GM18498 (cell line): ENCODE measurements around the gene RBP5.

ENCODE experiments used
- ATAC-seq: cut with Tn5 transposase; IDR thresholded peaks from one replicate; pipeline ENCODE4 v1.9.1; 2021; ENCODE audit warnings: mild to moderate bottlenecking, moderate library complexity; ENCODE audit not compliant: unreplicated experiment

RBP5 gene

DNA sequence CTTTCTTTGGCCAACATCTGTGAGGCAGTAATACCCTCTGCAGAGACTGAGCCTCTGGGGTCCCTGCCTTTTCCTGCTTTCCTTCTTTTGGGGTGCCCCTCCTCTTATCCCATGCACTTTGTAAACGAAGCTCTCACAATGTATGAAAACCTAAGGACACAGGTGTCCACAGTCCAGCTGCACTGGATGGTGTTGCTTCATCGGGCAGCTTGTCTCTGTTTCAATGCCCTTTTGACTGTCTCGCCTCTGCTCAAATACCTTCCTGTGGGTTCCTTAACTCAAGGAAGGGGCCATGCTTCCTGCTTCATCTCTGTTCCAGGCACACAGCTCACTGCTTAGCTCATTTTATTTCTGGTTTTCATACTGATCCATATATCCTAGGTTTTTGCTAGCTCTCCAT is 26.1 kb downstream of the RBP5 start:
- ATAC-seq: no peak

DNA sequence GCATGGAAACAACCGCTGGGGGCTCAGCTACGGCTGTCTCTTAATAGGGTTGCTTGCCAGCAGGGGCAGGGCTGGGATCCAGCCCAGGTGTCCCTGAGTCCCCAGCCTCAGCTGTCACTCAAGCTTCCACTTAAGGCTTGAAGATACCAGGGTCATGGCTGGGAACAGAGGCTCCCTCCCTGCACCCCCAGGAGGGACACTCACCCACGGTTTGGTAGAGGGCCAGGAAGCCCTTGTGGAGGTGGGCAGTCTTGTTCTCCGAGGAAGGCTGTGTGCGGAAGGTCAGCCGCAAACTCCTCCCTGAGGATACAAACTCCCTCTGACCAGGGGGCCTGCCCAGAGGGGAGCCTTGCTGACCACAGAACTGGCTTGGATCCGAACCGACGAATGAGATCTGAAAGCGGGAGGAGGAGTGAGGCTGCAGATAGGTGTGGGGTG is 27.0 kb downstream of the RBP5 start:
- ATAC-seq: no peak

DNA sequence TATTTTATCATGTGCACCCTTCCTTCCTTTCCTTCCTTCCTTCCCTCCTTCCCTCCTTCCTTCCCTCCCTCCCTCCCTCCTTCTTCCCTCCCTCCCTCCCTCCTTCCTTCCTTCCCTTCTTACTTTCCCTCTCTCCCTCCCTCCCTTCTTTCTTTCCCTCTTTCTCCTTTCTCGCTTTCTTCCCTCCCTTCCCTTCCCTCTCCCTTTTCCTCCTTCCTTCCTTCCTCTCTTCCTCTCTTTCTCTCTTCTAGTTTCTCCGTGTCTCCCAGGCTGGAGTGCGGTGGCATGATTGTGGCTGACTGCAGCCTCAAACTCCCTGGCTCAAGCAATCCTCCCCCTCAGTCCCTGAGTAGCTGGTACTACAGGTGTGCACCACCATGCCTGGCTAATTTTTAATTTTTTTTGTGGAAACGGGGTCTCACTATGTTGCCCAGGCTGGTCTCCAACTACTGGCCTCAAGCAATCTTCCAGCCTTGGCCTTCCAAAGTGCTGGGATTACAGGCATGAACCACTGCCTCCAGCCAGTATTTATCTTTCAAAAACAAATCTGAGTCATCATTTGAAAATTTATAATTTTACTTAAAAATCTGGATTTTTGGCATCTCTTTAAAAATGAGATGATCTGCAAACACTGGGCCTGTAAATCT is 27.5 kb downstream of the RBP5 start:
- no peak for ATAC-seq

DNA sequence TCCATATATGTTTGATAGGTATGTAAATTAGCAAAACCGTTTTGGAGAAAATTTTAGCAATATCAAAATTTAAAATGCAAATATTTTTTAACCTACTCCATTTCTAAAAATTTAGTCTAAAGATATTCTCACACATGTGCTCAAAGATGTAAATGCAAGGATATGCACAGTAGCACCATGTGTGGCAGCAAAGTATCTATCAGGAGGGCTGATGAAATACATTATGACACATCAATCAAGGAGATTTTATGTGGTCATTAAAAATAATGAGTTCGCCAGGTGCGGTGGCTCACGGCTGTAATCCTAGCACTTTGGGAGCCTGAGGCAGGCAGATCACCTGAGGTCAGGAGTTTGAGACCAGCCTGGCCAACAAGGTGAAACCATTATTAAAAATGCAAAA is 28.4 kb downstream of the RBP5 start:
- ATAC-seq: no peak

DNA sequence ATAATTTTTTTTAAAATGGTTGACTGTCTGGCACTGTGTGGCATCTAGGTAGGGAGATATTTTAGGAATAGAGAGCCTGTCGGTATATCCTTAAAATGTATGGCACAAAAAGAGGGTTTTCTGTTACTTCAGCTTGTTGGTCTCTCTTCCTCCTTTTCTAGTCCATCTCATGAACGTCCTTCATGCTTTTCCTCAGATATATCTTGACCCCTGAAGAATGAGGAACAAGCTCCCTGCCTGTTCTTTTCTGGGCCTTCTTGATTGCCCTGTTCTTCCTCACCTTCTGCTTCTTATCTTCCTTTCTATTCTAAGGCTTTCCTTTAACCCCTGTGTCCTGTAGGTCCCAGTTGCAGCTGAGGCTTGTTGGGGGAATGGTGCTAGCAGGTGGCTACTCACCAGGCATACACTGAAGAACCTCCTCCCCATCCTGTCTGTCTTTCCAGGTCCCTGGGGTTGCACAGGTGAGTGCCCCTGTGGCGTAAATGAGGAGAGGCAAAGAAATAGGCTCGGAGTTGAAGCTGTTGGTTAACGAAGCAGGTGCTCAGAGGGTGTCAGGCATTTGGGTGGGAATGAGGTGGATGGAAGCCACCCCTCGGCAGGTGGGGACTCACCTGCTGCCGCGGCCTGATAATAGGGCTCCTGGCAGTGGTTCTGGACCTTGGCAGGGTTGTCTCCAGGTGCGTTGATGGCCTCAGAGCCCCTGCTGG is 29.2 kb downstream of the RBP5 start:
- no peak for ATAC-seq

DNA sequence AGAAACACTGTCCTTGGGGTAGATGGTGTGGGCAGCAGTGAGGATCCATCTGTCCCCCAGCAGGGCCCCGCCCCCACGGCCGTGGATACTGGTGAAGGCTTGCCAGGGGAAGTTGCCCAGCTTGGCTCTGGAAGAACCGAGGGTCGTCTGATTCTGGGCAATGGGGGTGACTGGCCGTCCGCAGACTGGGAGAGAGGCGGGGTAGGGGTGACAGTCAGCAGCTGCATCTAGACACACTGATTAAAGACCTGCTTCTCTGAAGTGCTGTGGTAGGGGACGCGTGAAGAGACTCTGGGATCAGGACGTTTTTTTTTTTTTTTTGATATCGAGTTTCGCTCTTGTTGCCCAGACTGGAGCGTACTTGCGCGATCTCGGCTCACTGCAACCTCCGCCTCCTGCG is 31.7 kb downstream of the RBP5 start:
- no peak for ATAC-seq

DNA sequence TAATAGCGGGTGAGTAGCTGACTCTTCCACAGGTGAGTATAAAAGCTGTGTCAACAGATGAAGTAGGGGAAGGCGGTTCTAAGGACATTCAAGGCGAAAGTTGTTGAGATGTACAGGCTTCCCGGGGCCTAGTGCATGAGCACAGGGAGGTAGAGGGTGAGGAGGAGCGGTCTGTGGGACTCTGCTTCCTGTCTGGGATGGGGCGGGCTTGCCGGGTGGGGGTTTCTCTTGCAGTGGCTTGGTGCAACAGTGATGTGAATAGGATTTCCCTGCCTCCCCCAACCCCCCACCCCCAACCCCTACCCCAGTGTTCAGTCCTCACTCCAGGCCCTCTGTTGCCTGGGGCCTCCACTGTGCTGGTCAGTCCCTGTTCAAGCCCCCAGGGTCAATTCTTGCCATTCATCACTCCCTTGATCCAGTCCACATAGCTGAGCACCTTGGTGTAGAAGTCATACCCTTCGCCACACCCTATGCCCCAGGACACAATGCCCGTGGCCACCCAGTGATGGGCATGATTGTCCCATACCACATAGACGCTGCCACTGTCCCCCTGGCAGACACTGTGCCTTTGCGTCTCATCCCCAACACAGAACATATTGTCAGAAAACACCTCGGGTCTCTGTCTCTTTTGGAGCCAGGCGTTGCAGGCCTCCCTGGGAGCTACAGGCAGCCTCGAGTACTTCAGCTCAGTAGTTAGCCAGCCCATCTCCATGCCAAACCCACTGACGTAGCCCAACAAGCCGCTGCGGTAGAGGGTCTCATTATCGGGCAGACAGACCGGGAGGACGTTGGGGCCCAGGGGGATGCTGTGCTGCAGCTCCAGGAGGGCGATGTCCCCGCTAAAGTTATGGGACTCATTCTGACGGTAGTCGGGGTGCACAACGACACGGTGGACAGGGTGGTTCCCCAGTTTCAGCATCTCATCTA is 32.4 kb downstream of the RBP5 start:
- ATAC-seq: no peak

DNA sequence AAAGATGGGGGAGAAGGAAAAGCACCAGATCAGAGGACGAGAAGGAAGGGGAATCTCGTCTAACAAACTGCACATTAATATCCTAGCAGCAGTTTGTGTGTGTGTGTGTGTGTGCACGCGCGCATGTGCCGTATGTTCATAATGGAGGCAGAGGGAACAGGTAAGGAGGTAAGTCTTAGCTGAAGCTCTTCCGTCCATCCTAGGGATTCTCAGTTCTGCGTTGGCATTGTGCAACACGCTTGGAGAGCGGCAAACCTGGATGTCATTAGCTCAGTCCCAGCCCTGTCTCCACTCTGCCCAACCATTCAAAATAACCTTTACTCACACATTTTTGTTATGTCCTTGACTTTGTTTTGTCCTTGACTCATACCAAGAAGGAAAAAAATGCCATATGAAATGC is 34.8 kb downstream of the RBP5 start:
- ATAC-seq: no peak

DNA sequence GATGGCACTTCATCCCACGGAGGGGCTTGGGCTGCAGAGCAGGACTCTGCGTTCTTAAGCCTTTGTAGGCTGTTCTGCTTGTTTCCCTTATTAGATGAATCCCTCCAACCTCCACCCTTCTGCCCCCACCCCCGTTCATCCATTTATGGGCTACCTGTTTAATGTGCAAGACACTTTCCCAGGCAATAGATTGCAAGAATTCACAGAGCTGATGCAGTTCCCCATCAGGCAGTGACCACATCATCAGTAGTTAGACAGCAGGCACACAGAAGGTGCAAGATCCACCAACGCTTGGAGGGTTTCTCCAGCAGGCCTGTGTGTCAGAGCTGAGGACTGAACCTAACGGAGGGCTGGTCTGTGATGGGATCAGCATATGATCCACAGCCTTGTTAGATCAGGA is 35.2 kb downstream of the RBP5 start:
- ATAC-seq: no peak

DNA sequence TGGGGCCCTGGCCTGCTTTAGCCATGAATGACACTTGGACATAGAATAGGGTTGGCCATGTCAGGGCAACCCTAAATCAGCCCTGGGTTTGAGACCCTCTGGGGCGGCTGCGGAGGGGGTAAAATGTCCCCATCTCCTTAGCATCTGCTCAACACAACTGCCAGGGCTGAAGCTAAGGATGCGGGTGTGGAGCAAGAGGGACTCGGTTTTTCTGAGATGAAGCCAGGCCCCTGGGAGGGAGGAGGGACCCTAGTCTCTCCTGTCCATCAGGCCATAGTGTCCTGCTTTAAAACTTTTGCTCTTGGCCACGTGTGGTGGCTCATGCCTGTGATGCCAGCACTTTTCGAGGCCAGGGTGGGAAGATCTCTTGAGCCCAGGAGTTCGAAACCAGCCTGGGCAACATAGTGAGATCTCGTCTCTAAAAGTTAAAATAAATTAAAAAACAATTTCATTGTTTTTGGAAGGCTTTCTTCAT is 35.7 kb downstream of the RBP5 start:
- no peak for ATAC-seq

DNA sequence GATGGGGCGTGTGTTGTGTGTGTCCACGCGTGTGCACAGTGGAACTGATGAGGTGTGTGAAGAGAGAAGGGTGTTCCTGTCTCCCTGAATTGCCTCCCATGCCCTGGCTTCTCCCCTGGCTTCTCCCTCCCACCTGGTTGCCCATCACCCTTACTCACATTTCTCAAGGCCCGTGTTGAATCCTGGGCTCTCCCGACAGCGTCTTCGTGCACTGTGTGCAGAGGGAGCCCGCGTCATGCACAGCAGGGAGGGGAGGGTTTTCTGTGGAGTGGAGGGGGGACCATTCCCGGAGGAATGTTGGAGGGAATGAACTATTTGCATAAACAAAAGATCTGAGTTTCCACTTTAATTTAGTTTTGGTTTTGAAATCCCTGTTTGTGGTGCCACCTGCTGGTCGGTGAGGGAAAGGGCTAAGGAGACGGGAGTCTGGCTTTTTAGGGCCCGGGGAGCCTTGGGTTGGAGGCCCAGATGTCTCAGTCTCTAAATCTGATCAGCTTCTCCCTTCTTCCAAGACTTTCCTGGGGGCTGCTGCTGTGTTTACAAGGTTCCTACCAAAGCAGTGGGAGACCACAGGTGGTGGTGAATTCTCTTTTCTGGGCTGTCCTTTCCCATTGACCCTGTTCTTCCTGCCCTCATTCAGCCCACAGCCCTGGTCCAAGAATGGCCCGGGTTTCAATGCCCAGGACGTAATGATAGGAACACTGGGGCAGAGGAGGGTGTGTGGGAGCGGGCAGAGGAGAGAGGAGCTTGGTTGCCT is 36.3 kb downstream of the RBP5 start, which contains the start of gene C1R:
TSS of gene C1R (minus strand) at position 217 of the 757 bp plus-strand sequence. CDS start at position 160, 57 bp downstream.
- ATAC-seq: no peak

DNA sequence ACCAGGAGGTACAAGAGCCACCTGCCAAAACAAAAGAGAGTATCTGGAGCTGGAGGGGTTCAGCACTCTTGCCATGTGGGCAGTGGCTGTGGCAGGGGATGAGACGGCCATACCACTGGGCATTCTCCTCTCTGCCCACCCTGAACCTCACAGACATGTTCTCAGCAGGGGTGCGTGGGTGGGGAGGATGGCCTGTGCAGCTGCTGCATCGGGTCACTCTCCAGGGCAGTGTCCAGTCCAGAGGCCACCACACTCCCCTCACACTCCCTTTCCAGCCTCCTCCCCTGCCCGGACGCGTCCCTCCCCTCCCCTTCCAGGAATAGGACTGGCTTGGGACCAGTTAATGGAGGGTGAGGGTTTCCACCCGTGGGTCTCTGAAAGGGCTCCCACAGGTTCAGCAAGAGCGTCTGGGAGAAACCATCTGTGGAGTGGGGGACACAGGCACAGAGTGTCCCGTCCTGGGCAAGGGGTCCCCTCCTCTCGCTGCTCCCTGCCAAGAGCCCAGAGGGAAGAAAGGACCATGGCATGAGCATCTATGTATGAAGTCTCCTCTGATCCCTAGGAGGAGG is 36.9 kb downstream of the RBP5 start:
- no peak for ATAC-seq

DNA sequence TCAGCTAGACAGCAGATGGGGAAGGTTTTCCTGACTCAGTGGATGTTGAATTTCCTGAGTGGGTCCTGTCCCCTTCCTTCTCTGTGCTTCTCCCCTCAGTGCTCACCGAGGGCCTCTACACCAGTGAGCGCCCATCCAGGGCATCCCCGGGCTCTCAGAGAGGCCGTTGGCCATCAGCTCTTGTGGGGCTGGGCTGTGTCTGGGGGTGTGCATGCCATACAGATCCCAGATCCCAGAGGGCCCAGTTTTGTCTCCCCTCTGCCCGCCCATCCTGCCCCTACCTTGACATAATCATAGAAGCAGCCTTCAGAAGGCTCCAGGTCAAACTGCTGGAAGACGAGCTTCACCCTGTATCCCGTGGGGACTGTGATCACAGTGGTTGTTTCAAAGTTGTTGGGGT is 37.5 kb downstream of the RBP5 start:
- ATAC-seq: no peak

DNA sequence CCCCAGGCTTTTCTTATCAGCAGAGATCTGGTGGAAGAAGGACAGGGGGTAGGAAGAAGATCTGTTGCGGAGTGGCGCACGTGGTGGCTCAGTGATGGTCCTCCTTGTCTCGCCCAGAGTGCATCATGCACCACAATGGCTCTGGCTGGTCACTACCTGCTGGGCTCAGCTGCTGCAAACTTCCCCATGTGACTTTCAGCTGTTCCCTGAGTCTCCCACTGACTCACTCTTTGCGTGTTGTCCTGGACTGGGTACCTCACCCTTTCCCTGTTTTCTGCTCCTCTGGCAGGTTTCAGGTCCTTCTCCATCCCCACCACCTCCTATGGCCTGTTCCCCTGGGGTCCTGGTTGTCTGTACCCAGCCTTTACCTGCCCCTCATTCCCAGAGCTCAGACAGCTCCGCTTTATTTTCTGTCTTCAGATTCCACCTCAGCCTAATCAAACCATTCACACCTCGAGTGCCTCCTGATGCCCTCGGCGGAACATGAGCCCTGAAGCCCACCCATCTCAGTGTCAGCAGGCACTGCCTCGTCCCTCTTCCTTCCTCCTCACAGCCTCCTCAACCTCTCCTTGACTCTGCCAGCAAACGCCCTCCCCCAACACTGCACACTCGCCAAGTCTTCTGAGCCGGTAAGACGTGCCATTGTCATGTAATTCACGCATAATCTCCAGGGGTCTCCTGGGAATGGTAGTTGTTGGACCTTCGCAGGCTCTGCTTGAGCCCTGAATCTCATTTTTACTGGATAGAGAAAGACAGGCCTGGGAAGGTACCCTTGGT is 38.3 kb downstream of the RBP5 start:
- ATAC-seq: no peak

DNA sequence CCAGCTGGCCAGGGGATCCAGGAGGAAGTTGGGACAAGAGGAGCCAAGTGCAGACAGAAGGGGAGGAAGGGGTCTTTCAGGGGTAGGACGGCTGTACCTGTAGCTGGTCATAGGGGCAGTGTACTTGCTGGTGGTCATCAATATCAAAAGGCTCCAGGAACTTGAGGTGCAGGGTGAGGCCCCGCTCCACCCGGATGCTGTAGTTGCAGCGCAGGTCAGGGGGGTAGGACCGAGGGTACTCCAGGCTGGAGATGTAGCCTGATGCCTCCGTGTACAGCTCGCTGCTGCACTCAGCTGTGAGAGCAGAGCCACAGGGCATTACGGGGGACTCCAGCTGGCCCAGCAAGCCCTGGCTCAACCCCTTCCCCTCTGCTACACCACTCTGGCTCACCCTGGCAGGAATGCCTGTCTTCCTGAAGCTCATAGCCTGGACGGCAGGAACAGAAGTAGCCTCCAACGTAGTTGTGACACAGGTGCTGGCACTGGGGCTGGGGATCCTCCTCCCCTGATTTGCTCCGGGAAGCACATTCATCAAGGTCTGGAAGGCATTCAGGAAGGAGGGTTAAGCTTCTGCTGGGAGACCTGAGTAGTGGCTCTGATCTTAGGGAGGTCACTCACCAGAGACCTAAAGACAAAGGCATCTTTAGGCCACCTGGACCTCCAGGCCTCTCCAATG is 39.4 kb downstream of the RBP5 start:
- no peak for ATAC-seq

DNA sequence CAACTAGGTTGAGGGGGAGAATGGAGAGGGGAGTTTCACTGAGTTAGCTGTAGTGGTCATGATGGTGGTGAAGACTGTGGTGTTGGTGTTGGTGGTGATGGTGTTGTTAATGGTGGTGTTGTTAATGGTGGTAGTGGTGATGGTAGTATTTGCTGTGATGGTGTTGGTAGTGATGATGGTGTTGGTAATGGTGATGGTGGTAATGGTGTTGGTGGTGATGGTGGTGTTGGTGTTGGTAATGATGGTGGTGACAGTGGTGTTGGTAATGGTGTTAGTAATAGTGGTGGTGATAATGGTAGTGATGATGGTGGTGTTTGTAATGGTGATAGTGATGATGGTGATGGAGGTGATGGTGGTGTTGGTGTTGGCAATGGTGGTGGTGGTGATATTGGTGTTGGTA is 45.6 kb downstream of the RBP5 start:
- no peak for ATAC-seq

DNA sequence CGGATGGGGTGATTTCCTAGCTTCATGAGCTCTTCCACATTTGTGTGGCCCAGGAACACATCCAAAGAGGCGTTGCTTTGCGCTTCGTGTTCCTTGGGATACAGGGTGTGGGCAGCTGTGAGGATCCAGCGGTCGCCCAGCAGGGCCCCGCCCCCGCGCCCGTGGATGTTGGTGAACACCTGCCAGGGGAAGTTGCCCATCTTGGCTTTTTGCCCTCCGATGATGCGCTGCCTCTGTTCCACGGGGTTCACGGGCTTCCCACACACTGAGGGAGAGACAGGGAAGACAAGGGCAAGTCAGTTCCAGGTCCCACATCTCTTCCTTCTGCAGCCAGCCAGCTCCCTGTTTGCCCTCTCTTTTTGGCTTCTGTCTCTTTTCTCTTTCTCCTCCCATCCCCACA is 47.7 kb downstream of the RBP5 start:
- ATAC-seq: no peak

DNA sequence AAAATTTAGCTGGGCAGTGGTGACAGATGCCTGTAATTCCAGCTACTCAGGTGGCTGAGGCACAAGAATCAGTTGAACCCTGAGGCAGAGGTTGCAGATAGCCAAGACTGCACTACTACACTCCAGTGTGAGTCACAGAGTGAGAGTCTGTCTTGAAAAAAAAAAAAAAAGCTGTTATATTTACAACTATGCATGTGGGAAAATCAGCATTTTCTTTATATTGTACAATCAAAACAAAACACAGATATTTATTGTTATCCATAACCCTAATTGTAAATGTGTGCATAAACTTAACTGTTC is 48.9 kb downstream of the RBP5 start:
- ATAC-seq: no peak

DNA sequence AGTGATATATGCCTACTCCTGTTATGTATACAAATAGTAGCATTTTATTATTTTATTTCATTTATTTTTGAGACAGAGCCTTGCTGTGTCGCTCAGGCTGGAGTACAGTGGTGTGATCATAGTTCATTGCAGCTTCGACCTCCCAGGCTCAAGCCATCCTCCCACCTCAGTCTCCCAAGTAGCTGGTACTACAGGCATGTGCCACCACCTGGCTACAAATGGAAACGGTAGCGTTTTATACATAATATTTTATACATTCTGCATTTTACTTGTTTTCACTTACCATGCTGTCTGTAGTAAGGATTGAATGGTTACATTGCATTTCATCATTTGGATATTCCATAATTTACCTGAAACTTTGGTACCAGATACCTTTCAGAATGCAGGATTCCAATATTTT is 50.5 kb downstream of the RBP5 start:
- ATAC-seq: no peak
